Epidermal melanocyte (primary cell): ENCODE data around the gene SLC22A14.
"Not testable (repeated sequence)": the region's sequence is repeated elsewhere in the genome, so short reads cannot be mapped to it uniquely, and the experiment has no call there.

Experiments used
- DNase-seq: peaks from one replicate; pipeline ENCODE4 v3.0.0; 2011; ENCODE audit warnings: low spot score; ENCODE audit not compliant: insufficient read length

Gene SLC22A14

GRCh38 chr3:38313695-38314094 lies 31.6 kb downstream of the SLC22A14 start:
- no peak for DNase-seq

- no peak for DNase-seq
These were observed 32.1 kb downstream of the SLC22A14 start for GRCh38 chr3:38314112-38314763.

GRCh38 chr3:38314764-38315487 lies 32.8 kb downstream of the SLC22A14 start:
- no peak for DNase-seq

- DNase-seq: no peak
These were observed 33.6 kb downstream of the SLC22A14 start for GRCh38 chr3:38315488-38316230.

GRCh38 chr3:38316356-38317191 lies 34.5 kb downstream of the SLC22A14 start:
- DNase-seq: no peak

GRCh38 chr3:38317192-38317759 lies 35.2 kb downstream of the SLC22A14 start:
- DNase-seq: no peak

GRCh38 chr3:38318766-38319671 lies 36.9 kb downstream of the SLC22A14 start:
- no peak for DNase-seq

GRCh38 chr3:38320638-38321037 lies 38.5 kb downstream of the SLC22A14 start:
- not testable (repeated sequence) for DNase-seq

GRCh38 chr3:38323060-38323459 lies 41.0 kb downstream of the SLC22A14 start:
- no peak for DNase-seq

GRCh38 chr3:38325256-38325655 lies 43.2 kb downstream of the SLC22A14 start:
- no peak for DNase-seq

- DNase-seq: no peak
These were observed 45.4 kb downstream of the SLC22A14 start for GRCh38 chr3:38327335-38328009.

GRCh38 chr3:38331257-38332022 lies 49.3 kb downstream of the SLC22A14 start:
- DNase-seq: no peak

- DNase-seq: no peak
These were observed 50.1 kb downstream of the SLC22A14 start for GRCh38 chr3:38332201-38332600.

- no peak for DNase-seq
These were observed 52.3 kb downstream of the SLC22A14 start for GRCh38 chr3:38334142-38335055.

GRCh38 chr3:38335263-38335662 lies 53.2 kb downstream of the SLC22A14 start:
- DNase-seq: no peak

GRCh38 chr3:38337703-38338102 lies 55.6 kb downstream of the SLC22A14 start:
- no peak for DNase-seq

- no peak for DNase-seq
These were observed 61.9 kb downstream of the SLC22A14 start for GRCh38 chr3:38343797-38344594.
